ENCODE results near the gene S100P.

S100P gene

GRCh38 chr4:6693231-6694176 lies at the start of gene S100P:
Gene S100P, plus strand, starts transcription at chr4:6693878. Its CDS starts 55 bp downstream, at chr4:6693933.
- Histone ChIP-seq H3K4me1 (ENCODE audit: insufficient read depth, low read length, poor library complexity, severe bottlenecking) (peaks cover 77% of the 10 kb centered on the region), H3K4me2 (ENCODE audit: low read depth, low read length, poor library complexity, severe bottlenecking) (peak within 1 kb of the TSS; percentile 58), H2AFZ (ENCODE audit: low read length) (0 out of 2 replicates have a peak within 1 kb of the TSS, but pooled peaks have one; percentile 6), H3F3A (ENCODE audit: low read depth) (no peaks in the 10 kb centered on the region; the same call in 1 of the 2 replicates), H3K9me3 (ENCODE audit: insufficient read depth, low read depth, low read length) (no peaks in the 10 kb centered on the region), H3K79me2 (ENCODE audit: insufficient read depth, low read length) (peaks cover 12% of the 10 kb centered on the region), H3K27me3 (ENCODE audit: insufficient read depth, low read length, poor library complexity, severe bottlenecking) (no peaks in the 10 kb centered on the region), H4K20me1 (ENCODE audit: insufficient read depth, low read length, poor library complexity, severe bottlenecking) (no peaks in the 10 kb centered on the region), H3K9ac (ENCODE audit: low read depth, low read length, poor library complexity, severe bottlenecking) (peak within 1 kb of the TSS; percentile 46), H3K9me2 (replicated peaks; ENCODE audit: low read depth, low read length) (no peaks in the 10 kb centered on the region), H3K4me3 (ENCODE audit: low read length, poor library complexity, severe bottlenecking) (no peak within 1 kb of the TSS), H3K36me3 (ENCODE audit: insufficient read depth, low read length) (no peaks in the 10 kb centered on the region)
- TF ChIP-seq CTCF (conservative IDR thresholded peaks at IDR 0.05; ENCODE audit: low read length) (no peak), EZH2phosphoT487 (IDR thresholded peaks at IDR 0.05; ENCODE audit: borderline replicate concordance) (no peak)

GRCh38 chr4:6644792-6645530 lies 48.7 kb upstream of the S100P start:
- Histone ChIP-seq H3K27me3 (ENCODE audit: insufficient read depth, low read length, poor library complexity, severe bottlenecking) (no peaks in the 10 kb centered on the region), H3K4me2 (ENCODE audit: low read depth, low read length, poor library complexity, severe bottlenecking) (no peak overlapping the region), H3K9me3 (ENCODE audit: insufficient read depth, low read depth, low read length) (no peaks in the 10 kb centered on the region), H3K9ac (ENCODE audit: low read depth, low read length, poor library complexity, severe bottlenecking) (no peak overlapping the region), H2AFZ (ENCODE audit: low read length) (no peak overlapping the region), H3K4me3 (ENCODE audit: low read length, poor library complexity, severe bottlenecking) (no peak overlapping the region), H3K4me1 (ENCODE audit: insufficient read depth, low read length, poor library complexity, severe bottlenecking) (peaks cover 18% of the 10 kb centered on the region), H4K20me1 (ENCODE audit: insufficient read depth, low read length, poor library complexity, severe bottlenecking) (peaks cover 30% of the 10 kb centered on the region), H3F3A (ENCODE audit: low read depth) (no peaks in the 10 kb centered on the region), H3K36me3 (ENCODE audit: insufficient read depth, low read length) (peaks cover 18% of the 10 kb centered on the region; the same call in 1 of the 2 replicates), H3K9me2 (replicated peaks; ENCODE audit: low read depth, low read length) (no peaks in the 10 kb centered on the region), H3K79me2 (ENCODE audit: insufficient read depth, low read length) (peaks cover 38% of the 10 kb centered on the region)
- TF ChIP-seq EZH2phosphoT487 (IDR thresholded peaks at IDR 0.05; ENCODE audit: borderline replicate concordance) (no peak), CTCF (conservative IDR thresholded peaks at IDR 0.05; ENCODE audit: low read length) (no peak)

GRCh38 chr4:6647169-6647568 lies 46.5 kb upstream of the S100P start:
- H3K9me3 ChIP-seq (ENCODE audit: insufficient read depth, low read depth, low read length): no peaks in the 10 kb centered on the region
- H3F3A ChIP-seq (ENCODE audit: low read depth): no peaks in the 10 kb centered on the region
- peaks cover 10% of the 10 kb centered on the region for H3K4me1 ChIP-seq (ENCODE audit: insufficient read depth, low read length, poor library complexity, severe bottlenecking)
- TF ChIP-seq CTCF (conservative IDR thresholded peaks at IDR 0.05; ENCODE audit: low read length) (no peak), EZH2phosphoT487 (IDR thresholded peaks at IDR 0.05; ENCODE audit: borderline replicate concordance) (no peak)
- H3K79me2 ChIP-seq (ENCODE audit: insufficient read depth, low read length): peaks cover 22% of the 10 kb centered on the region
- H4K20me1 ChIP-seq (ENCODE audit: insufficient read depth, low read length, poor library complexity, severe bottlenecking): peaks cover 14% of the 10 kb centered on the region
- no peaks in the 10 kb centered on the region for H3K27me3 ChIP-seq (ENCODE audit: insufficient read depth, low read length, poor library complexity, severe bottlenecking)
- H3K9ac ChIP-seq (ENCODE audit: low read depth, low read length, poor library complexity, severe bottlenecking): no peak overlapping the region
- H3K9me2 ChIP-seq (replicated peaks; ENCODE audit: low read depth, low read length): no peaks in the 10 kb centered on the region
- peaks cover 15% of the 10 kb centered on the region; the same call in 1 of the 2 replicates for H3K36me3 ChIP-seq (ENCODE audit: insufficient read depth, low read length)
- no peak overlapping the region for H3K4me2 ChIP-seq (ENCODE audit: low read depth, low read length, poor library complexity, severe bottlenecking)
- no peak overlapping the region for H3K4me3 ChIP-seq (ENCODE audit: low read length, poor library complexity, severe bottlenecking)
- H2AFZ ChIP-seq (ENCODE audit: low read length): no peak overlapping the region

Measured in Loucy (cell line).